GM06990 (cell line): ENCODE results near the gene IL31RA.

Source experiments
- DNase-seq: peaks from one replicate; pipeline ENCODE4 v3.0.0-alpha.2; 2011; ENCODE audit not compliant: insufficient read length; ENCODE audit errors: extremely low read depth
- H3K27me3 ChIP-seq: replicated peaks from 2 replicates; pipeline ENCODE4 v1.6.0; 2011; ENCODE audit warnings: low read length; ENCODE audit not compliant: control insufficient read depth, insufficient read depth
- H3K36me3 ChIP-seq: 2 replicates; pipeline ENCODE4 v1.5.1; 2011; ENCODE audit warnings: low read length; ENCODE audit not compliant: control insufficient read depth, insufficient read depth
- H3K4me3 ChIP-seq: replicated peaks from 2 replicates; pipeline ENCODE4 v1.5.1; 2011; ENCODE audit warnings: low read depth, mild to moderate bottlenecking, control low read depth, low read length
- TF ChIP-seq, protein P1 (sequence below): IDR thresholded peaks from 2 replicates; pipeline ENCODE4 v1.5.1; 2011; ENCODE audit warnings: low read length, control low read depth, mild to moderate bottlenecking, inconsistent platforms; ENCODE audit not compliant: insufficient read depth, poor library complexity, severe bottlenecking

Gene IL31RA

DNA sequence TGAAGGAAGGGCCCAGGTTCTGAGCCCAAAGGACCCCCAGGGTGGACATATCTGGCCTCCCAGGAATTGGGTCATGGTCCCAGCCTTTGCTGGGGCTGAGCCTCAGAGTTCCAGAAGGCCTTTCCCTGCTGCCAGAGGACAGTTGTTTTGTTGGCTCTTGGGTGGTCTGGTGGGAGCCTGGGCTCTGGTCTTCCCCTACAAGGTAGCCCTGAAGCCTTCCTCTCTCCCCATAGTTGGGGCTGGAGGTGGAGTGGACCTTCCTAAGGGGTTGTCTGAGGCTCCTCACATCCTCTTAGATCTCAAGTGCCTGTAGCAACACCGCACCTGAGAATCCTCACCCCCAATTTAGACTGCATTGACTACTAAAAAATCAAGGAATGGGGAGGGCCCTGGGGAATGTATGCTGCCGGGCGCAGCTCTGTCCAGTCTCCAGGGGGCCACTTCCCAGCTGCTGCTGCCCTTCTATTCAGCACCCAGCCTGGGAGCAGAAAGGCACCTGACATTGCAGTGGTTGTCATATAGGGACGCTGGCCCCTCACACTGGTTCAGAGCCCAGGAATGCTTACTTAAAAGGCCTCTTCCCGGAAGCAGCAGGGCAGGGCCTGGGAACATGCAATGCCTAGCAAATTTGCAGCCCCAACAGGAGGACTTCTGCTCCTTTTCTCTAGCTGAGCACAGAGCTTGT is 66.4 kb downstream of the IL31RA start:
- Histone ChIP-seq H3K36me3 (no peaks in the 10 kb centered on the region), H3K27me3 (no peaks in the 10 kb centered on the region; the same call in 1 of the 2 replicates), H3K4me3 (no peak overlapping the region)
- DNase-seq = no peak
- TF ChIP-seq, protein P1, sequence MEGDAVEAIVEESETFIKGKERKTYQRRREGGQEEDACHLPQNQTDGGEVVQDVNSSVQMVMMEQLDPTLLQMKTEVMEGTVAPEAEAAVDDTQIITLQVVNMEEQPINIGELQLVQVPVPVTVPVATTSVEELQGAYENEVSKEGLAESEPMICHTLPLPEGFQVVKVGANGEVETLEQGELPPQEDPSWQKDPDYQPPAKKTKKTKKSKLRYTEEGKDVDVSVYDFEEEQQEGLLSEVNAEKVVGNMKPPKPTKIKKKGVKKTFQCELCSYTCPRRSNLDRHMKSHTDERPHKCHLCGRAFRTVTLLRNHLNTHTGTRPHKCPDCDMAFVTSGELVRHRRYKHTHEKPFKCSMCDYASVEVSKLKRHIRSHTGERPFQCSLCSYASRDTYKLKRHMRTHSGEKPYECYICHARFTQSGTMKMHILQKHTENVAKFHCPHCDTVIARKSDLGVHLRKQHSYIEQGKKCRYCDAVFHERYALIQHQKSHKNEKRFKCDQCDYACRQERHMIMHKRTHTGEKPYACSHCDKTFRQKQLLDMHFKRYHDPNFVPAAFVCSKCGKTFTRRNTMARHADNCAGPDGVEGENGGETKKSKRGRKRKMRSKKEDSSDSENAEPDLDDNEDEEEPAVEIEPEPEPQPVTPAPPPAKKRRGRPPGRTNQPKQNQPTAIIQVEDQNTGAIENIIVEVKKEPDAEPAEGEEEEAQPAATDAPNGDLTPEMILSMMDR = no peak

DNA sequence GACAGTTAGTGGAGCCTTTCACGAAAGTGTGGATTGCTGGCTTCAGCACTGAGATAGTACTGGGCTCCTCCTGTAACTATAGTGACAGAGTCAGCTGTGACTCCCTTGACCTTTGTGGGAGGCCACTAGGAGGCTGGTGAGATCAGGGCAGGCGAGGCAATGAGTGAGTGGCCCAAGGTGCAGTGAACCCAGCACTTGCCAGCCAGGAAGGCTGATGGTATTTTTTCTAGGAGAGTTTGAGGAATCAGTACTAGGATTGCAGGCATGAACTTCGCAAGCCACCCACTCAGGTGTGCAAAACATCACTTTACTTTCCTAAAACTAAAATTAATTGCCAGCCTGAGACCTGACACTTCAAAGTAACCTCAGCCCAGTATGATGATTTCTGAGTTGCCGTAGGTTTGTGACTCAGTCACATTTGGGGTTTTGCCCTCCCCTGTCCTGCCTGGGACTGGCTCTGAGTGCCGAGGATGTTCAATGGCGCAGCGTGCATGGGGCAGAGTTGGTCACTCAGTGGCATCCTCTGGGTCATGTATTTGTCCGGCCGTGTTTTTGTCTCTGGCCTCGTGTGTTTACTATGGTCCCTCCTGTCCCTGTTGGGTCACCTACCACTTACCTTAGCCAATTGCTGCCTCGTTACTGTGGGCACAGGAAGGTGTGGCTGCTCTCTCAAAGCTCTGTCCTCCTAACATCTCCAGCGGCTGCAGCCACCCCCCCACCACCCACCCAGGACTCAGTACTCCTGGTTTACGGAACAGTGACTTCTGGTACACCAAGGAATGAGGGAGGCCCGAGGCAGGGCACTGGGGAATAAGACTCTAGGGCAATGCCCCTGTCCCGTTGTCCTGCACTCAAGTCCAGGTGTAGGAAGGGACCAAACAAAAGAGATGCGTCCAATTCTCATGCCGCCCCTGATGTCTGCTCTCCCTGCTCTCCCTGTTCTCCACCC is 67.2 kb downstream of the IL31RA start:
- H3K4me3 ChIP-seq = no peak overlapping the region
- H3K36me3 ChIP-seq = no peaks in the 10 kb centered on the region
- no peak for DNase-seq
- no peaks in the 10 kb centered on the region; the same call in 1 of the 2 replicates for H3K27me3 ChIP-seq
- TF ChIP-seq, protein P1 = no peak

DNA sequence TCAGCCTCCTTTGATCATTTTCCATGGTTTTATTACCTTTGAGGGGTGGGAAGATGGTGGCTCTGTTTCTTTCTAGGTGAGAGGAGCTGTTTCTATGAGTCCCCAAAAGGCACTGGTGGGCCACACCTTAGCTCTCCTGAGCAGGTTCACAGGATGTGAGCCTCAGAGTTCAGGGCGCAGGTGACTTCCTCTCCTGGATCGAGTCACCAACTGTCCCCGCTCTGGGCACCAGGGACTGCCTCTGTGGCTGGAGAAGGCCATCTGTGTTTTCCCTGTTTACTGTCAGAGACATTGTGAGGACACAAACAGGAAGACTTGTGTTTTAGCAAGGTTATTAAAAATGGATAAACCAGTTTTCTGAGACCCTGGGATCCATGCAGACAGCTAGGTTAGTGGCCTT is 68.5 kb downstream of the IL31RA start:
- H3K4me3 ChIP-seq = no peak overlapping the region
- TF ChIP-seq, protein P1 = no peak
- no peak for DNase-seq

DNA sequence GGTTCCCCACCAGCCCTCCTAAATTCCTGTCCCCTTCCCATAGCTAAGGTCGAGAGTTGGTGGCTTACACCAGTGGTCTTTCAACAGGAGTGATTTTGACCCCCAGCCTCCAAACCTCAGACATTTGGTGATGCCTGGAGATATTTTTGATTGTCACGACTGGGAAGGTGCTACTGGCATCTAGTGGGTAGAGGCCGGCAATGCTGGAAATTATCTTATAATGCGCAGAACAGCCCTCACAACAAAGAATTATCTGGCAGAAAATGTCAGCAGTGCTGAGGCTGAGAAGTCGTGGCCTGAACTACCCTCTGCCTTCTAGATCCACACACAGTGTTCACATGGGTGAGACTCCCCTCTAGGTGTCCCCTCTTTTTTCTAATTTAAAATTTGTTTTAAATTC is 69.6 kb downstream of the IL31RA start:
- no peak for DNase-seq
- TF ChIP-seq, protein P1 = peak; percentile 13
- no peak overlapping the region for H3K4me3 ChIP-seq
- no peaks in the 10 kb centered on the region for H3K36me3 ChIP-seq
- no peaks in the 10 kb centered on the region; the same call in 1 of the 2 replicates for H3K27me3 ChIP-seq

More for the DNA sequence above, 68.5 kb downstream of the IL31RA start:
- Histone ChIP-seq H3K27me3 (no peaks in the 10 kb centered on the region; the same call in 1 of the 2 replicates), H3K36me3 (no peaks in the 10 kb centered on the region)

DNA sequence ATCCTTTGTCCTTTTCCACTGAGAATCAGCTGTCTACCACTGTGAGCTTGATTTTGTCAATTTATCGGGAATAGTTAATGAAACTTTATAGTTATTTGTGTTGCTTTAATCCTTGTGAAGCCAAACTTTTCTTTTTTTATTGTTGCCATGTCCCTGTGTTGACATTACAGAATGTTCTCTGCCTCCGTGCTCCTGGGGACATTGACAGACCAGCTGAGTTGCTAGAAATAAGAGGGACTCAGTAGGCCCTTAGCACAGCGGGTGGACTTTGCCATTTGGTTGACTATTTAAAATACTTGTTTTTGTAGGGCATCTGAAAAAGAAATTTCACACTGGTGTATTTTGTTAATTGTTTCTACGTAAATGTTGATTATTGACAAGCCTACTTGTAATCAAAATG is 70.5 kb downstream of the IL31RA start:
- Histone ChIP-seq H3K36me3 (no peaks in the 10 kb centered on the region), H3K4me3 (no peak overlapping the region), H3K27me3 (no peaks in the 10 kb centered on the region; the same call in 1 of the 2 replicates)
- no peak for DNase-seq
- TF ChIP-seq, protein P1 = no peak
